K562 (cell line): ENCODE data around the gene BIRC6. TPM values are rescaled to one million over a fixed set of nuclear protein-coding genes. Genes with fewer than 3 reads are reported as not detected.
"Not testable (repeated sequence)": the region's sequence is repeated elsewhere in the genome, so short reads cannot be mapped to it uniquely, and the experiment has no call there.

Experiments
- ATAC-seq: fragments of 200-7000 bp; cut with Tn5 transposase; 3 replicates; pipeline ENCODE4 v1.9.1; 2020; ENCODE audit warnings: moderate library complexity
- BruUV-seq: library from RNA; stranded (reverse); fragments of 400-500 nt; replicated peaks from 2 replicates; lab custom pipeline; 2021; lab: Mats Ljungman, UMichigan
- CTCF ChIA-PET: fragments of 300-600 bp; formaldehyde crosslinking; extraction: SDS; loops from one replicate; lab custom pipeline; 2021; ENCODE audit warnings: low intra/inter-chr PET ratio; lab: Yijun Ruan, JAX
- POLR2A ChIA-PET: fragments of 300-600, 350-650 bp; sonication (Branson Sonifier 250); formaldehyde crosslinking; extraction: SDS; loops from one replicate; lab custom pipeline; 2021; ENCODE audit warnings: antibody characterized with exemption, inconsistent platforms; lab: Yijun Ruan, JAX
- DNase-seq, 4 experiments: peaks; one replicate each; pipeline versions ENCODE4 v3.0.0 to v3.0.0-alpha.2; 2011 to 2018; ENCODE audit warnings: low spot score in 3 of 4, mixed read lengths in 3 of 4; ENCODE audit errors: extremely low read depth in 1 of 4
- FAIRE-seq: peaks from 2 replicates; lab custom pipeline; 2011; peaks lifted over from hg19 to GRCh38; lab: Jason Lieb, UNC
- H2AFZ ChIP-seq: 2 replicates; pipeline ENCODE4 v1.6.0; 2011; ENCODE audit warnings: low read depth, low read length, control low read depth, inconsistent platforms
- H3K27ac ChIP-seq: fragments of 200-600 bp; 3 replicates; pipeline ENCODE4 v1.8.0; 2011; ENCODE audit warnings: low read depth, mild to moderate bottlenecking, control low read depth, inconsistent platforms, low read length, moderate library complexity, mixed read lengths; ENCODE audit errors: extremely low read depth
- H3K27me3 ChIP-seq, 2 experiments: fragments of 300-600 bp in 1 of 2; 2 replicates in 1 of 2; 3 replicates in 1 of 2; pipeline versions ENCODE4 v1.6.0 to v1.8.0; 2011; ENCODE audit warnings: inconsistent platforms in 2 of 2, low read length in 2 of 2, mild to moderate bottlenecking in 1 of 2, mixed read lengths in 1 of 2, moderate library complexity in 1 of 2; ENCODE audit not compliant: control insufficient read depth in 2 of 2, insufficient read depth in 2 of 2
- H3K36me3 ChIP-seq: fragments of 300-600 bp; 3 replicates; pipeline ENCODE4 v1.8.0; 2011; ENCODE audit warnings: mild to moderate bottlenecking, low read length, inconsistent platforms; ENCODE audit not compliant: control insufficient read depth, insufficient read depth
- H3K4me1 ChIP-seq, 2 experiments: fragments of 200-600 bp in 1 of 2; replicated peaks in 1 of 2; 2 replicates in 1 of 2; 3 replicates in 1 of 2; pipeline versions ENCODE4 v1.5.1 to v1.8.0; 2011; ENCODE audit warnings: inconsistent platforms in 2 of 2, low read length in 2 of 2, mild to moderate bottlenecking in 1 of 2, mixed read lengths in 1 of 2, moderate library complexity in 1 of 2; ENCODE audit not compliant: control insufficient read depth in 2 of 2, insufficient read depth in 2 of 2
- H3K4me2 ChIP-seq: 2 replicates; pipeline ENCODE4 v1.6.1; 2011; ENCODE audit warnings: low read length, control low read depth, inconsistent platforms, mixed read lengths; ENCODE audit not compliant: insufficient read depth
- H3K4me3 ChIP-seq: fragments of 200-600 bp; sonication (generic), shearing (Covaris generic); 2 replicates; pipeline ENCODE4 v1.5.1; 2016; ENCODE audit warnings: control low read depth, inconsistent platforms
- H3K79me2 ChIP-seq: fragments of 200-600 bp; 3 replicates; pipeline ENCODE4 v1.8.0; 2011; ENCODE audit warnings: low read length, inconsistent platforms; ENCODE audit not compliant: control insufficient read depth, insufficient read depth
- H3K9ac ChIP-seq, 2 experiments: 2 replicates each; pipeline versions ENCODE4 v1.6.0 to v1.6.1; 2011; ENCODE audit warnings: low read depth in 2 of 2, low read length in 2 of 2, control low read depth in 1 of 2, inconsistent platforms in 1 of 2, mild to moderate bottlenecking in 1 of 2, mixed read lengths in 1 of 2; ENCODE audit not compliant: insufficient read depth in 1 of 2
- H3K9me1 ChIP-seq: one replicate; pipeline ENCODE4 v1.6.0; 2011; ENCODE audit warnings: inconsistent platforms, mild to moderate bottlenecking, low read length, moderate library complexity; ENCODE audit not compliant: control insufficient read depth, insufficient read depth
- H3K9me3 ChIP-seq: replicated peaks from 2 replicates; pipeline ENCODE4 v1.5.1; 2011; ENCODE audit warnings: low read depth, low read length, inconsistent platforms; ENCODE audit not compliant: control insufficient read depth, insufficient read depth
- H4K20me1 ChIP-seq: replicated peaks from 2 replicates; pipeline ENCODE4 v1.6.1; 2011; ENCODE audit warnings: low read length, inconsistent platforms, mixed read lengths; ENCODE audit not compliant: control insufficient read depth, insufficient read depth
- HMBOX1 ChIP-seq: sonication (generic); IDR thresholded peaks from 2 replicates; pipeline ENCODE4 v1.6.1; 2016
- HMG20A ChIP-seq: fragments of 450-650 bp; formaldehyde crosslinking; conservative IDR thresholded peaks from 2 replicates; pipeline ENCODE4 v1.4.0; 2020; ENCODE audit warnings: mild to moderate bottlenecking, mixed read lengths
- HNRNPK ChIP-seq: fragments of 200-400 bp; formaldehyde crosslinking; IDR thresholded peaks from one replicate; pipeline ENCODE4 v1.6.1; 2018; ENCODE audit warnings: mild to moderate bottlenecking, low read depth, low read length; ENCODE audit not compliant: poor library complexity, severe bottlenecking
- KAT7 ChIP-seq: sonication (generic); formaldehyde crosslinking; IDR thresholded peaks from 2 replicates; pipeline ENCODE4 v1.8.0; 2022; ENCODE audit warnings: missing genetic modification reagents, mild to moderate bottlenecking, borderline replicate concordance
- ZNF449 ChIP-seq: fragments of 250-450 bp; sonication (Bioruptor Pico); IDR thresholded peaks from 2 replicates; pipeline ENCODE4 v1.8.0; 2022; ENCODE audit warnings: moderate library complexity, mild to moderate bottlenecking, inconsistent platforms
- WGBS: fragments of 100-300 bp; shearing (Covaris generic); methylation state at CpG from one replicate; pipeline ENCODE4 v1.1.6; 2016; ENCODE audit warnings: low coverage, mixed read lengths; ENCODE audit not compliant: insufficient coverage; ENCODE audit errors: missing lambda C conversion rate; 5-methylcytosine and 5-hydroxymethylcytosine counted together
- in situ Hi-C: fragments of 300-500 bp; cut with MboI; formaldehyde crosslinking; loops from 4 replicates; pipeline ENCODE4 v1.15.0; 2018; ENCODE audit warnings: inconsistent platforms, mixed read lengths
- intact Hi-C: fragments of 100-400 bp; cut with micrococcal nuclease; formaldehyde crosslinking; loops from 2 replicates; pipeline ENCODE4 v1.14.2; 2022
- polyA plus RNA-seq, 8 experiments: library from polyadenylated mRNA; depleted of rRNA in 4 of 8; stranded (reverse) in 5 of 8; unstranded in 3 of 8; fragments of >200 nt; fragmentation: Nextera tagmentation in 2 of 8; fragmentation: Illumina TruSeq in 1 of 8; extraction: Ambion mirVana in 2 of 8; extraction: Trizol in 1 of 8; gene quantifications; 2 replicates each; pipeline versions ENCODE4 v1.2.1 to v1.2.3, GENCODE V29; 2011 to 2014; ENCODE audit warnings: inconsistent platforms in 1 of 8, missing spikeins in 1 of 8
- total RNA-seq, 7 experiments: library from RNA; depleted of rRNA in 6 of 7; stranded (reverse); fragments of >200 nt in 6 of 7; fragmentation: Illumina TruSeq in 2 of 7; extraction: Trizol in 2 of 7; gene quantifications; 2 replicates each; pipeline versions ENCODE4 v1.2.1 to v1.2.3, GENCODE V29; 2011 to 2021; ENCODE audit warnings: low replicate concordance in 1 of 7

Gene BIRC6
- total and polyA plus RNA-seq, 9 of the 15 experiments (the other 6 are each of a cell fraction or from before 2014, with no cell fraction given), result 18.8 to 110 (median 49.8) TPM

GRCh38 chr2:32360416-32360815, 3.6 kb downstream of the BIRC6 start:
- no peaks in the 10 kb centered on the region for H3K9me3 ChIP-seq
- no peak overlapping the region for H2AFZ ChIP-seq
- 0 out of 2 replicates have a peak, but pooled peaks have one; percentile 37 for TF ChIP-seq KAT7 (CRISPR knock-in tag)
- TF ChIP-seq ZNF449 (CRISPR knock-in tag), result no peak
- no peak for TF ChIP-seq HMG20A
- TF ChIP-seq HNRNPK, result no peak
- TF ChIP-seq HMBOX1, result peak; percentile 29; the same call in 1 of the 2 replicates
- no peaks in the 10 kb centered on the region for H3K9me1 ChIP-seq
- in situ Hi-C loops, result no loop called here
- H4K20me1 ChIP-seq, result peaks cover 19% of the 10 kb centered on the region
- ChIA-PET POLR2A (interaction anchor here (0.8 to 1.6 kb wide), 4 partner anchors 8 to 18 kb away, joined by 3 to 11 read pairs (median 5); no protein-coding TSS in a partner anchor), CTCF (no interaction called here)
- FAIRE-seq (peak; percentile 23), ATAC-seq (no peak), DNase-seq (no peak)
- WGBS, result 51% methylated on average over 4 of the region's 4 CpGs
- H3K9ac ChIP-seq, result peak overlapping the region in 1 of 2 experiments; percentile 32; a peak in 2 of 4 replicates
- intact Hi-C loops, result no loop called here
- peaks cover 32% of the 10 kb centered on the region for H3K36me3 ChIP-seq
- peaks cover 92% of the 10 kb centered on the region for H3K79me2 ChIP-seq
- no peaks in the 10 kb centered on the region for H3K27me3 ChIP-seq
- H3K4me2 ChIP-seq, result no peak overlapping the region
- H3K27ac ChIP-seq, result peak overlapping the region; percentile 19; the same call in 1 of the 3 replicates
- no TSS peak for BruUV-seq
- no peak overlapping the region for H3K4me3 ChIP-seq
- peaks cover 7 to 9% of the 10 kb centered on the region in 2 experiments; a peak in 4 of 5 replicates for H3K4me1 ChIP-seq

GRCh38 chr2:32362997-32363396, 6.2 kb downstream of the BIRC6 start:
- H3K4me2 ChIP-seq, H3K9me3 ChIP-seq, H3K9ac ChIP-seq, H3K27me3 ChIP-seq, H3K4me1 ChIP-seq, in situ Hi-C loops, H3K4me3 ChIP-seq, BruUV-seq, H2AFZ ChIP-seq, CTCF ChIA-PET, intact Hi-C loops, H3K27ac ChIP-seq, FAIRE-seq, ATAC-seq, H3K9me1 ChIP-seq, POLR2A ChIA-PET, DNase-seq: not testable (repeated sequence)
- peaks cover 100% of the 10 kb centered on the region for H3K79me2 ChIP-seq
- WGBS, result 100% methylated on average over 2 of the region's 2 CpGs
- peaks cover 37% of the 10 kb centered on the region for H3K36me3 ChIP-seq
- H4K20me1 ChIP-seq, result peaks cover 24% of the 10 kb centered on the region
